GM12891 (cell line): ENCODE results near the gene PSTPIP1.

ENCODE experiments used
- DNase-seq: peaks from one replicate; pipeline ENCODE4 v3.0.0; 2011; ENCODE audit warnings: low spot score; ENCODE audit not compliant: insufficient read length
- FAIRE-seq: peaks from 2 replicates; lab custom pipeline; 2011; peaks lifted over from hg19 to GRCh38; lab: Jason Lieb, UNC
- PAX5 ChIP-seq: IDR thresholded peaks from 2 replicates; pipeline ENCODE4 v1.6.1; 2011; ENCODE audit warnings: low read length, moderate library complexity, mild to moderate bottlenecking; ENCODE audit not compliant: insufficient read depth, severe bottlenecking
- POLR2A ChIP-seq: IDR thresholded peaks from 2 replicates; pipeline ENCODE4 v1.6.1; 2011; ENCODE audit warnings: low read depth, low read length, control low read depth
- POLR2AphosphoS5 ChIP-seq: IDR thresholded peaks from 2 replicates; pipeline ENCODE4 v1.6.1; 2011; ENCODE audit warnings: low read depth, low read length, control low read depth
- POU2F2 ChIP-seq: IDR thresholded peaks from 2 replicates; pipeline ENCODE4 v1.6.1; 2011; ENCODE audit warnings: low read depth, mild to moderate bottlenecking, control low read depth, low read length, moderate library complexity
- SPI1 ChIP-seq: IDR thresholded peaks from 2 replicates; pipeline ENCODE4 v1.6.1; 2011; ENCODE audit warnings: low read depth, low read length, control low read depth
- TAF1 ChIP-seq: IDR thresholded peaks from 2 replicates; pipeline ENCODE4 v1.6.1; 2011; ENCODE audit warnings: low read depth, low read length, control low read depth

Gene PSTPIP1

DNA sequence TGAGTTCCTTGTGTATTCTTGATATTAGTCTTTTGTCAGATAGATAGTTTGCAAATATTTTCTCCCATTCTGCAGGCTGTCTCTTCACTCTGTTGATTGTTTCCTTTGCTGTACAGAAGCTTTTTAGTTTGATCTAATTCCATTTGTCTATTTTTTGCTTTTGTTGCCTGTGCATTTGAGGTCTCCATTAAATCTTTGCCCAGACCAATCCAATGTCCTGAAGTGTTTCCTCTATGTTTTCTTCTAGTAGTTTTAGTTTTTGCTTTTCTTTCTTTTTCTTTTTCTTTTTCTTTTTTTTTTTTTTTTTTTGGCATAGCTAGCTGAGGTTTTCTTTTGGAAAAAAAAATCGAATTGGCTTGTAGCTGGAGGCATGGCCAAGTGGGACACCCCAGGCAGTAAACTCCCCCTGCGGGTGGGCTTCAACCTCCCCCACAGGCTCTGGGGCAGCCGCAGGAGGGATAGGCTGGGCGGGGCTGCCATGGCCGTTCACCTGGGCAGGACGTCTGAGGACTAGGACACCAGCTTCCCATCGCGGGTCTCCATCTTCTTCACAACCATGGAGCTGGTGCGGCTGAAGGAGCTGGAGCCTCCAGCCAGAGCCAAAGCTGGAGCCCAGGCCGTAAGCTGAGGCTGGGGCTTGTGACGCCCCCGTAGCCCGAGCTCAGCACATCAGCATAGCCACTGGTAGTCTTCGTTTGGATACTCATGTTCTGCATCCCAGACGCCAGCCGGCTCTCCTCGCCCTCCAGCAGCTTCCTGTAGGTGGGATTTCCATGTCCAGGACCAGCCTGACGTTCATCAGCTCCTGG, 16.2 kb upstream of the PSTPIP1 start:
- TF ChIP-seq TAF1 (no peak), POLR2AphosphoS5 (no peak), PAX5 (no peak), POLR2A (no peak), POU2F2 (no peak), SPI1 (no peak)
- DNase-seq (no peak), FAIRE-seq (no peak)

DNA sequence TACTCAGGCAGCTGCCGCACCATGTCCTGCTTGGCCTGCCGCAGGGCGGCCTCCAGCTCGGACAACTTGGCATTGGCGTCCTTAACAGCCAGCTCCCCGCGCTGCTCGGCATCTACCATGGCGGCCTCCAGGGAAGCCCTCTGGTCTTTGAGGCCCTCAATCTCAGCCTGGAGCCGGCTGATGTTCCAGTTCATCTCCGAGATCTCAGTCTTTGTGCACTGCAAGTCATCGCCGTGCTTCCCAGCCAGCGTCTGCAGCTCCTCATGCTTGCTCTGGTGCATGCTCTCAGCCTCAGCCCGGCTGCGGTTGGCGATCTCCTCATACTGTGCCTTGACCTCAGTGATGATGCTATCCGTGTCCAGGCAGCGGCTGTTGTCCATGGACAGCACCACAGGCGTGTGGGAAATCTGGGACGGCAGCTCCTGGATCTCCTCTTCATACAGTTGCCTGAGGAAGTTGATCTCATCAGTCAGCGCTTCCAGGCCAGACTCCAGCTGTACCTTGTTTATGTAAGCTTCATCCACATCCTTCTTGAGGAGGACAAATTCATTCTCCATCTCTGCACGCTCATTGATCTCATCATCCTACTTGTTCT, 15.5 kb upstream of the PSTPIP1 start:
- FAIRE-seq (no peak), DNase-seq (no peak)
- TF ChIP-seq POLR2AphosphoS5 (no peak), SPI1 (no peak), TAF1 (no peak), PAX5 (no peak), POU2F2 (no peak), POLR2A (no peak)

DNA sequence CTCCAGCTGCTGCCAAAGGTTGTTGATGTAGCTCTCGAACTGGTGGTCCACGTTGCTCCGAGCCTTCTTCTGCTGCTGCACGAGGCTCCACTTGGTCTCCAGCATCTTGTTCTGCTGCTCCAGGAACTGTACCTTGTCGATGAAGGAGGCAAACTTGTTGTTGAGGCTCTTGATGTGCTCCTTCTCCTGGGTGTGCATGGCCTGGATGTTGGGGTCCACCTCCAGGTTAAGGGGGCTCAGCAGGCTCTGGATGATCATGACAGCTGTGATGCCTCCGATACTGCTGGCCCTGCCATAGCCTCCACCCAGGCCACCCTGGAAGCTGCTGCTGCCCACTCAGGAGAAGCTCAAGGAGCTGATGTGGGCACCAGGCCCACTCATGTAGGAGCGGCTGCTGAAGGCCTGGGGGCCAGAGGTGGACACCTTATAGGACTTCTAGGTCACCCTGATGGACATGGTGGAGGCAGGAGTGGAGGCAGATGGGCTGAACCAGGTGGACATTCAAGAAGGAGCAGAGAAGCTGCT, 14.9 kb upstream of the PSTPIP1 start:
- DNase-seq (no peak), FAIRE-seq (no peak)
- no peak for TF ChIP-seq POLR2A
- no peak for TF ChIP-seq PAX5
- no peak for TF ChIP-seq POU2F2
- no peak for TF ChIP-seq TAF1

DNA sequence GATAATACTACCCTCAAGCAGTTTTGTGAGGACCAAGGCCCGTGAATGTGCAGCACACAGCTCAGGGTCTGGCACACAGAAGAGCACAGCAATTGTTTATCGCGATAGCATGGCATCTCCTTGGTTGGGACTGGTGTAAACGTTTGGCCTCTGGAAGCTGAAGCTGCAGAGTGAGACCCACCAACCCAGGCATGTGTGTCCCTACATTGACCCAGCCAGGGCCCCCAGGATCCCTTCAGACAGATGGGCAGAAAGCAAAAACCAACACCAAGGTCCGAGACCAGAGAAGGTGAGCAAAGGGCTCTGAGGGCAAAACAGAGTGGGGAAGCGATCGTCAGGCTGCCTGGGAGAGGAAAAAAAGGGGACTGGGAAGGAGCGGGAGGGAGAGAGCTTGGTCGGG, 12.6 kb upstream of the PSTPIP1 start:
- no peak for TF ChIP-seq POLR2AphosphoS5
- no peak for TF ChIP-seq SPI1
- TF ChIP-seq TAF1: no peak
- no peak for TF ChIP-seq POLR2A
- TF ChIP-seq PAX5: no peak
- TF ChIP-seq POU2F2: no peak
- no peak for DNase-seq
- no peak for FAIRE-seq

DNA sequence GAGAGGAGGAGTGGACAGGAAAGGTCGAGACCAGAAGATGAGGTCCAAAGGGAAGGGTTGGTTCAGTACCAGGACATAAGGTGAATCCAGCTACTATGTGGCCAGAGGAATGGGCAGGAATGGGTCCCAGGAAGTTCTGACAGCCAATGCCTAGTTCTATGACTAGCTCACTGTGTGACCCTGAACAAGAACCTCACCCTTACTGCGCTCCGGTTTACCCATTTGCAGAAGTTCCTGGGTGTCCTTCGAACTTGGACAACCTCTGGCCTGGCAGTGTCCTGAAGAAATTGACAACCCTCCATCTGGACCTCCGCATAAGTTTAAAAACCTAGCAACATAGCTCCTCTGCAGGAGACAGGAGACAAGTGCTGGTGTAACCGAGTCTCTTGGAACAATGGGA, 12.2 kb upstream of the PSTPIP1 start:
- no peak for TF ChIP-seq POU2F2
- TF ChIP-seq POLR2A: no peak
- TF ChIP-seq POLR2AphosphoS5: no peak
- TF ChIP-seq TAF1: no peak
- no peak for TF ChIP-seq PAX5
- no peak for TF ChIP-seq SPI1
- FAIRE-seq (no peak), DNase-seq (no peak)

DNA sequence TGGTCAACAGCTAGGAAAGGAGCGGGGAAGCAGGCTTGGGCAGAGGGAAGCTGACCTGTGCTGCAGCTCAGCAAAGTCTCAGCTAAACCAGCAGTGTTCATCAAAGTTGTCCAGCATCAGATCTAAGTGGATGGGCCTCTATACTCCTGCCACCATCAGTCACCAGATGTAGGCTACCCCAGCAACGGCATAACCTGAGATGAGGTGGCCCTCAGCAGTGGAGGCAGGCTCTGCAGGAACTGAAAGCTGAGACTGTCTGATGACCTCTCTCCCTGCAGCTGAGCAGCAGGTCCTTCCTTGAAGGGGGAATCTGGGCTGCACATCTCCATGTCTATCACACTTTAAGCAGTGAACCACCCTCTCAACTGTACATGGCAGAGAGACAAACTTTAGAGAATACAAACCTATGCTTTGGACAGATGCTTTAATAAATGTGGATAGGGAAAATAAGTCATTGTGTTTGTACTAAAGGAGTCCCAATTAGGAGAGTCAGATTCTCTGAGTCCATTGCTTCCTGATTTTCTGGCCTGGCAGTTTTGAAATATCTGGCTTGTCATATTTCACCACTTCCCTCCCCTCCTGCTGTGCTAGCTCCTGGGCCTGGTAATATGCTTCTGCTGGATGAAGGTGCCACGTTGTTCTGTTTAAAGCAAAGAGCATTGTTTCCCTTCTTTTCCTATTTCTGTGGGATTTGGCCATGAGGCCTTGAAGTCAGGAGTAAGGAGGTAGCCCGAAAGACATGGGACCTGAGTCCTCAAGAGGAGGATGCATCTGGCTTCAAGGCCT, 11.1 kb upstream of the PSTPIP1 start:
- TF ChIP-seq PAX5 (no peak), POU2F2 (no peak), POLR2A (no peak), POLR2AphosphoS5 (no peak), TAF1 (no peak), SPI1 (peak; percentile 69)
- DNase-seq (no peak), FAIRE-seq (peak; percentile 87)

DNA sequence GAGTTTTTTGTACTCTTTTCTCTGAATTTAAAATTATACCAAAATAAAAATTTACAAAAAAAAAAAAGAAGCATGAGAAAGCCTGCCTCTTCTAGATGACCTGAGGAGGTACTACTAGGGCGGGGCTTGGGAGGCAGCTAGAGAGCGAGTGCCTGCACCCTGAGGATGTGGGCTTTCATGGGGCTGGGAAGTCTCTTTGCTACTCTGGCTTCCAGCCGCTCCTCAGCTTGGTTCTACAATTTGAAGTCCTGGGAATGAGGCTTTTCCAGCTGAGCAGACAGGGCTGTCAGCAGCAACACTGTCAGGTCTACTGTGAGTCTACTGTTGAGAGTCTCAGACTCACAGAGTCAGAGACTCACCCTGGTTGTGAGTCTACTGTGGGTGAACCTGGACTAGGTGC, 8.2 kb upstream of the PSTPIP1 start:
- TF ChIP-seq PAX5: no peak
- TF ChIP-seq SPI1: no peak
- TF ChIP-seq POLR2A: no peak
- FAIRE-seq (no peak), DNase-seq (no peak)

DNA sequence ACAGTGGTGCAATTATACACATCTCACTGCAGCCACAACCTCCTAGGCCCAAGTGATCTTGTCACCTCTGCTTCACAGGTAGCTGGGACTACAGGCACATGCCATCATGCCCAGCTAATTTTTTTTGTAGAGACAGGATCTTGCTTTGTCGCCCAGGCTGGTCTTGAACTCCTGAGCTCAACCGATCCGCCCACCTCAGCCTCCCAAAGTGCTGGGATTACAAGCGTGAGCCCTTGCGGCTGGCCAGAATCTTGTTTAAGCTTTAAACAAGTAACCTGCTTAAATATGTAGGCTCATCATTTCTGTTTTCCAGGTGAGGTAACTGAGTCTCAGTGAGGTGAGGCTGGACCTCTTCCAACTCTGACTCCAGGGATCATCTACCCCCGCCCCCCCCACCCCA, 7.7 kb upstream of the PSTPIP1 start:
- no peak for FAIRE-seq
- DNase-seq: no peak
- no peak for TF ChIP-seq TAF1
- no peak for TF ChIP-seq PAX5
- TF ChIP-seq POLR2AphosphoS5: no peak
- TF ChIP-seq SPI1: no peak
- no peak for TF ChIP-seq POLR2A
- no peak for TF ChIP-seq POU2F2
